HG02571 (cell line): ENCODE measurements around the gene CBARP.
"Not testable (repeated sequence)": the region's sequence is repeated elsewhere in the genome, so short reads cannot be mapped to it uniquely, and the experiment has no call there.

Experiments
- ATAC-seq: cut with Tn5 transposase; IDR thresholded peaks from one replicate; pipeline ENCODE4 v1.9.1; 2021; ENCODE audit warnings: mild to moderate bottlenecking, moderate library complexity; ENCODE audit not compliant: unreplicated experiment

CBARP gene

DNA sequence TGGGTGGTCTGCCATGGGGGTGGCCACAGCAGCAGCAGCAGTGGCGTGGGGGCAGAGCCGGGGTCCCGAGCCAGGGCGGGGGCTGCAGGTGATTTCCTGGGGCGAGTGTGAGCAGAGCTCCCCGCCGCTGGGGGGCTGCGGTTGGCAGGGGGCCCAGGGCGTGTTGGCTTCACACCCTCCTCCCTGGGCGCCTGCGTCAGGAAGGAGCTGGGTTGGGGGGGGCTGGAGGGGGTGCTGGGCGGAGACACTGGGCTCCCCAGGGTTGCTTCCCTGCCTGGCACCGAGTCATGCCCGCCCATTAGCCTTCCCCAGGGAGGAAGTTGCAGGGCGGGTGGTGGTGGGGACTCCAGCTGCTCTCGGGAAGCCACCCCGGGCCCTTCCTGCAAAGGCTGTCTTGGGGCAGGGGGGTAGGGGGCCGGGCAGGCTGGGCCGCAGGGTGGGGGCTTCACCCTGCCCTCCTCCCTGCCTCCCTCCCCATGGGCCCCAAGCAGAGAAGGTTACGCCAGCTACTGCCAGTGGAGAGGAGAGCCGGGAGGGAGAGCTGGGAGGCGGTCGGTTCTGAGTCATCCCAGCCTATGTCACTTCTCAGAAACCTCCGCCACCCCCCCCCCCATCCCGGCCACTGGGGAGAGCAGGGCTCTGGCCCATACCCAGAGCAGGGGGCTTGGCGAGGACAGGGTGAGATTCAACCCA, 15.2 kb upstream of the CBARP start:
- no peak for ATAC-seq

DNA sequence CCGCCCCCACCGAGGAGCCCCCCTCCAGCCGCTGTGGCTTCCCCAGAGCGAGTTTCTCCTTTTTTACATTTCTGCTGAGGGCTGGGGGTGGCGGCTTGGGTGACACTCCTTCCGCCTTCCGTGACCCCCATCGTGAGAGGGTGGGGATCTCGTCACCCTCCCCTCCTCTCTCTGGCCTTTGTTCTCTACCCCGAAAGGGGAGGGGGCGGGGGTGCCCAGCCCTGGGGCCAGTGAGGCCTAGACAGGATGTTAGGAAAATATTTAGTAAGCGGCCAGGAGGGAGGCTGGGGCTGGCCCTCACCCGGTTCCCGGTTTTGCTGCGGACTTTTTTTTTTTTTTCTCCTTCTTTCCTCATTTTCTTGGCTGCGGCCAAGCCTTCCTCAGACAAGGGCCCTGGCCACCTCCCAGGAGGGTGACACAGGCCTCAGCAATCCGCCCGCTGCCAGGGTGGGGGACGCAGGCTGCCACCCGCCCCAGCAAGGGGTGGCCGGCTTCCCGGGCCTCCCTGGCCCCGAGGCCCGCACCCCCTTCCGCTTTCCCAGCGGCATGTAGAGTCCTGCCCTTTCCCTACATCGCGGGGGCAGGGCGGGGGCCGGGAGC, 14.5 kb upstream of the CBARP start:
- ATAC-seq, result no peak

DNA sequence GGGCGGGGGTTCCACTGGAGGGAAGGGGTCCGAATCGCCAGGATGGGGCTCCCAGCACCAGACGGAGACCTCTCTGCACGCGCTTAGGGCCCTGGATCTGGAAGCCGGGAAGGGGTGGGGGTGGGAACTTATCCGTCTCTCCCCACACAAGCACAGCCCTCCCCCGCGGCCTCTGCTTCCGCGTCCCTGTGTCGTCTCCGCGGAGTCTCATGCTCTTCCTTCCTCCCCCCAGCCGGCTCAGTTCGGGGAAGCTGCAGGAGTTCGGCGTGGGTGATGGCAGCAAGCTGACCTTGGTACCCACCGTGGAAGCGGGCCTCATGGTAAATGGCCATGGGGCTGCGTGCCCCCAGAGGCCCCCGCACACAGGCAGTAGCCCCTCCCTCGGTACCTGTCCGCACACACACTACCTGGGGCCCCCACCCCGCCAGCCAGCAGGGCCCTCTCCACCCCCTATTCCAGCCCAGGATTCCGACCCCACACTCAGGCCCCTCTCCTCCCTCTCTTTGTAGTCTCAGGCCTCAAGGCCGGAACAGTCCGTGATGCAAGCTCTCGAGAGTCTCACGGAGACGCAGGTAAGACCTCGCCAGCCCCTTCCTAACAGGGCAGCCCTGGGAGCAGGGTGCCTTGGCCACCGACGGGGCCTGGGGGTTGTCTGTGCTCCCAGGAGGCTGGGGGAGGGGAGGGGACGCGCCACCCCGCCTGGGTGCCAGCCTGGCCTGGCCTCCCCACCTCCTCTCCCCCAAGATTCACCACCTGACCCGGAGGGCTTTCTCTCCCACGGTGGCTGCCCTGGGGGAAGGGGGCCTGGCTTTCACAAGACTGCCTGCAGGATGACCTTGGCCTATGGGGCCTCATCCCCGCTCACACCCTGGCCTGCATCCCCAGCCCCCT, 13.8 kb upstream of the CBARP start:
- ATAC-seq, result no peak

- no peak for ATAC-seq
These were observed 12.8 kb upstream of the CBARP start for GRCh38 chr19:1250437-1251260.

- ATAC-seq, result no peak
These were observed 12.2 kb upstream of the CBARP start for GRCh38 chr19:1249990-1250436.

DNA sequence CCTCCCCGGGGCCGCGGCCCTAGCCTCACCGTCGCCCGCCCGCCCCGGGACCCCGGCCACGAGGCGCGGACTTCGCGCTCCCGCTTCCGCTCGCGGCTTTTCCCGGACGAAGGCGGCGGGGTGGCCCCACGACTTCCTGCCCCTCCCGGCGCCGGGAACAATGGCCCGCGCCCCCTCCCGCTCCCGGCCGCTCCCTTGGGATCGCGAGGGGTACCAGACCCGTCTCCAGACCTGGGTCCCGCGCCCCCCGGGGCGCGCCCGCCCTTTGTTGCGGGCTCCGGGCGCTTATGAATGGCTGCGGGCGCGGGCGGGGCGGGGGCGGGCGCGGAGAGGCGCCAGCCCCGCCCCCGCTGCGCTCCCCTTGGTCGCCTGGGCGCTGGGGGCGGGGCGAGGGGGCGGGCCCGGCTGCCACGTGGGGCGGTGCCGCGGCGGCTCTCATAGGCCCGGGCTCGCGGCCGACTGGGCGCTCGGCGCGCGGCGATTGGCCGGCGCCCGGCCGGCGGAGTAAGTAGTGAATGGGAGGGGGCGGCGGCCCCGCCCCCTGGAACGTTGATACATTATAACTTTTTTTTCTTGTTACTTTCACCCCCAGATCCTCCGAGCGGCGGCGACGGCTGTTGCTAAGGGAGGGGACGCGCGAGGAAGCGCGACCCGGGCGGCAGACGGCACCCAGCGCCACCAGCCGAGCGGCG, 11.6 kb upstream of the CBARP start:
- peak; percentile 48 for ATAC-seq

DNA sequence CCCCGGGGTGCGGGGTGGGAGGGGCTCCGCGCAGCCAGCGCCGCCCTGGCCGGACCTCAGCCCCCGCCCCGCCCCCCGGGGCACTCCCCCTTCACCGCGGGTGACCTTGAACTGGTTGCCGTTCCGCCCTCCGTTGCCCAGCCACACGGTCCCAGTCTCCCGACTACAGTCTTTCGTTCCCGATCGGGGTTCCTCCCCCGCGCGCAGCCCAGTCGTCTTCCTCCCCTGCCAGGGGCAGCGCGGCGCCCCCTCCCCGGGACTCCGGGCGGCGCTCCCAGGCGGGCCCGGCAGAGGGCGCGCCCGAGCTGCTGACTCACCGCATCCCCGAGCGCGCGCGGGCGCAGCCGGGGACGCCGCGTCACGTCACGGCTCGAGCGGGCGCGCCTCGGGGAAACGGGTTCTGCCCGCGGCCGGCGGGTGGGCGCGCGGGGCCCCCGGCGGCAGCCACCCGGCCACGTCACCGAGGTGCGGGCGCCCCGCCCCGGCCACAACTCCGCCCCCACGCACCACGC, 11.0 kb upstream of the CBARP start:
- peak; percentile 30 for ATAC-seq

GRCh38 chr19:1248139-1248785, 10.5 kb upstream of the CBARP start, which contains the start of gene MIDN:
Gene MIDN (plus strand): TSS chr19:1248583. CDS start chr19:1250297, 1,714 bp downstream.
- peak; percentile 6 for ATAC-seq

GRCh38 chr19:1247748-1248138, 9.9 kb upstream of the CBARP start:
- ATAC-seq, result no peak

DNA sequence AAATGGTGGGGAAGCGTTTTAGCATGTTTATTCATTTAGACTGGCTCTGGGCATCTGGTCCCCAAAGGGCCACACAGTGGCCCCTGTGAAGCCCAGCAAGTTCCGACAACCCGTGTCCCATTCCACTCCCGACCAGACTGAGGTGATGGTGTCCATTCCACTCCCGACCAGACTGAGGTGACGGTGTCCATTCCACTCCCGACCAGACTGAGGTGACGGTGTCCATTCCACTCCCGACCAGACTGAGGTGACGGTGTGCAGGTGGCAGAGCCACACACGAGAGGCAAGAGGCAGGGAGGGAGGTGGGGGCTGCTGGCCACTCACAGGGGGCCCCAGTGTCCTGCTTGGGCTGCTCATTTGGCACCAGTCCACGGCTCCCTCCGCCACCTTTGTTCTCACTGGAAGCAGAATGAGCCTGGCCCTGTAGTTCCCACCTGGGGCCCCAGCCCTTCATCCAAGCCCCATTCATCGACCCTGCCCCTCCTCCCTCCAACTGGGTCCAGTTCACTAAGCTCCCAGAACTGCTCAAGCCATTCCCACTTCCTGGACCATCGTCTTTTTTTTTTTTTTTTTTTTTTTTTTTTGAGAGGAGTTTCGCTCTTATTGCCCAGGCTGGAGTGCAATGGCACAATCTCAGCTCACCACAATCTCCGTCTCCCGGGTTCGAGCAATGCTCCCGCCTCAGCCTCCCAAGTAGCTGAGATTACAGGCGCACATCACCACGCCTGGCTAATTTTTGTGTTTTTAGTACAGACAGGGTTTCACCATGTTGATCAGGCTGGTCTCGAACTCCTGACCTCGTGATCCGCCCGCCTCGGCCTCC, 8.7 kb upstream of the CBARP start:
- not testable (repeated sequence) for ATAC-seq

- ATAC-seq, result no peak
These were observed 7.9 kb upstream of the CBARP start for GRCh38 chr19:1245494-1246264.

DNA sequence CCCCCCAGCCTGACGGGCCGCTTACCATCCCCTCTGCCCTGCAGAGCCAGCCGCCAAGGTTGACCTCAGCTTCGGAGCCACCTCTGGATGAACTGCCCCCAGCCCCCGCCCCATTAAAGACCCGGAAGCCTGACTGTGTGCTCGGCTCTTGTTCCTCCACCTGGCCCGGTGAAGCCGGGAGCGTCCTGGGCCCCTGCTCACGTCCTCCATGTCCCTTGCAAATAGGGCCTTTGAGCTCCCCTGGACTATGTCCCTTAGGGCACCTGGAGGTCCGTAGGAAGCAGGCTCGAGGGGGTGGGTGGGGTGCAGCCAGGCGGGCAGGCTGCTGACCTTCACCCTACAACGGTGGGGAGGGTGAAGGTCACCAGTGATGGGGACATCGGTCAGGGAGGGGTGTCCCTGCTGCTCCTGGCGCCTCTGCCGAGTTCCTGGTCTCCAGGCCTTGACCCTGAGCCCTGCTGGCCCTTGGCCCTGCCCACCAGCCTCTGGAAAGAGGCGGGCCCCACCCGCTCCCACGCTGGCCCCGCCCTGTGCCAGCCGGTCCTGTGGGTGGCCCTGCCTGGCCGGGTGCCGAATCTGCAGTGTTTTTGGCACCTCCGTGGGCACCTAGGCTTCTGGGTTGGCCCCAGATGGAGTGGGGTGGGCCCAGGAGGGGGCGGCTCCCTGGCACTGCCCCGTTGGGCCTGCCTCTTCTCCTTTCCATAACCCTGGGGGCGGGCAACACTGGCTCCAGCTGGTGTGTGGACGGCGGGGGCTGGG, 7.1 kb upstream of the CBARP start:
- no peak for ATAC-seq

GRCh38 chr19:1243768-1244692, 6.2 kb upstream of the CBARP start:
- ATAC-seq, result no peak

DNA sequence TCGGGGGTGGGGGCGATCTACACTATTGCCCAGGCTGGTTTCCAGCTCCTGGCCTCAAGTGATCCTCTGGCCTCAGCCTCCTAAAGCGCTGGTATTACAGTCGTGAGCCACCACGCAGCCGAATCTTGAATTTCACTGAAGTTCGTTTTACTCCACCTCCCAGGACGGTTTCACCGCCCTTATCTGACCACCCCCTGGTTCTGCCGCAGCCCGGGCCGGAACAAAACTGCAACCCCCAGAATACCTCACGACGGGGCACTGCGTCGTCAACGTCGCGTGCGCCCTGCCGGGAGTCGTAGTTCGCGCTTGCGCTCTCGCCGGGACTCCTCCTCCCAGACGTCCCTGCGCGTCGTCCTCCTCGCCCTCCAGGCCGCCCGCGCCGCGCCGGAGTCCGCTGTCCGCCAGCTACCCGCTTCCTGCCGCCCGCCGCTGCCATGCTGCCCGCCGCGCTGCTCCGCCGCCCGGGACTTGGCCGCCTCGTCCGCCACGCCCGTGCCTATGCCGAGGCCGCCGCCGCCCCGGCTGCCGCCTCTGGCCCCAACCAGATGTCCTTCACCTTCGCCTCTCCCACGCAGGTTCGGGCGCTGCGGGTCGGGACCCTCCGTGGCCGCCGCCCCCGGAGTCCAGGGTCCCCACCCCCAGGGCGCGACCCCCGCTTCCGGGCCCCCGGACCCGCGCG, 3.8 kb upstream of the CBARP start, which contains the start of gene ATP5F1D:
TSS of gene ATP5F1D (plus strand) at position 335 of the 679 bp plus-strand sequence. CDS start at position 435, 100 bp downstream.
- ATAC-seq, result peak; percentile 43

DNA sequence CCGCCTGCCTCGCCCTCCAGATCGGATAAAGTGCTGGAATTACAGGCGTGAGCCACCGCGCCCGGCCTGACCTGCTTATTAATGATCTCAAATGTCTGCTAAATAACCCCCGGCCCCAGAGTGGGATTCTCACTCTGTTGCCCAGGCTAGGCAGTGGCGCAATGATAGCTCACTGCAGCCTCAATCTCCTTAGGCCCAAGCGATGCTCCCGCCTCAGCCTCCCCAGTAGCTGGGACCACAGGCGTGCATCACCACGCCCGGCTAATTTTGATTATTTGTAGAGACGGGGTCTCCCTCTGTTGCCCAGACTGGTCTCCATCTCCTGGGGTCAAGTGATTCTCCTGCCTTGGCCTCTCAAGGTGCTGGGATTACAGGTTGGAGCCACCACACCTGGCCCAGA, 3.1 kb upstream of the CBARP start:
- no peak for ATAC-seq
